Naive B cell (primary cell): ENCODE data around the gene ASGR1. TPM values are rescaled to one million over a fixed set of nuclear protein-coding genes. Genes with fewer than 3 reads are reported as not detected.
A peak's percentile ranks its signal among the peaks of the same experiment; 100 is the strongest.

Source experiments
- ATAC-seq, 2 donors: fragments of 150-1000 bp; cut with Tn5 transposase; 2 replicates each; pipeline ENCODE4 v1.10.0; 2021; ENCODE audit warnings: low read depth in 2 of 2, mild to moderate bottlenecking in 2 of 2, moderate library complexity in 2 of 2
- DNase-seq: peaks from one replicate; pipeline ENCODE4 v3.0.0; 2022
- H3K27ac Mint-ChIP-seq, 6 donors: one replicate each; pipeline ENCODE4 v1.8.0; 2020 to 2022; ENCODE audit warnings: mild to moderate bottlenecking in 6 of 6, mixed read lengths in 6 of 6, moderate library complexity in 5 of 6, inconsistent platforms in 2 of 6
- H3K27me3 Mint-ChIP-seq, 3 donors: one replicate each; pipeline ENCODE4 v1.8.0; 2021 to 2022; ENCODE audit warnings: mixed read lengths in 3 of 3, mild to moderate bottlenecking in 1 of 3
- H3K36me3 Mint-ChIP-seq, 2 donors: one replicate each; pipeline ENCODE4 v1.8.0; 2020 to 2022; ENCODE audit warnings: mixed read lengths in 2 of 2, inconsistent platforms in 1 of 2, mild to moderate bottlenecking in 1 of 2
- H3K4me1 Mint-ChIP-seq, 3 donors: one replicate each; pipeline ENCODE4 v1.8.0; 2020 to 2022; ENCODE audit warnings: mixed read lengths in 3 of 3, inconsistent platforms in 1 of 3, mild to moderate bottlenecking in 1 of 3, moderate library complexity in 1 of 3
- H3K4me3 Mint-ChIP-seq, 8 donors: one replicate each; pipeline ENCODE4 v1.8.0; 2020 to 2022; ENCODE audit warnings: mild to moderate bottlenecking in 8 of 8, mixed read lengths in 8 of 8, moderate library complexity in 8 of 8, inconsistent platforms in 2 of 8
- H3K9me3 Mint-ChIP-seq, 7 donors: one replicate each; pipeline ENCODE4 v1.8.0; 2020 to 2022; ENCODE audit warnings: mixed read lengths in 7 of 7, mild to moderate bottlenecking in 5 of 7, inconsistent platforms in 2 of 7, moderate library complexity in 1 of 7
- polyA plus RNA-seq, 6 donors: library from polyadenylated mRNA; unstranded; fragments of 300-500 nt; fragmentation: Illumina TruSeq; gene quantifications; one replicate each; pipeline ENCODE4 v1.2.3, GENCODE V29; 2021; ENCODE audit warnings: low read depth in 6 of 6

ASGR1 gene
- polyA plus RNA-seq, 6 donors from 2014 or later: 0.19 TPM; not detected in 5

DNA sequence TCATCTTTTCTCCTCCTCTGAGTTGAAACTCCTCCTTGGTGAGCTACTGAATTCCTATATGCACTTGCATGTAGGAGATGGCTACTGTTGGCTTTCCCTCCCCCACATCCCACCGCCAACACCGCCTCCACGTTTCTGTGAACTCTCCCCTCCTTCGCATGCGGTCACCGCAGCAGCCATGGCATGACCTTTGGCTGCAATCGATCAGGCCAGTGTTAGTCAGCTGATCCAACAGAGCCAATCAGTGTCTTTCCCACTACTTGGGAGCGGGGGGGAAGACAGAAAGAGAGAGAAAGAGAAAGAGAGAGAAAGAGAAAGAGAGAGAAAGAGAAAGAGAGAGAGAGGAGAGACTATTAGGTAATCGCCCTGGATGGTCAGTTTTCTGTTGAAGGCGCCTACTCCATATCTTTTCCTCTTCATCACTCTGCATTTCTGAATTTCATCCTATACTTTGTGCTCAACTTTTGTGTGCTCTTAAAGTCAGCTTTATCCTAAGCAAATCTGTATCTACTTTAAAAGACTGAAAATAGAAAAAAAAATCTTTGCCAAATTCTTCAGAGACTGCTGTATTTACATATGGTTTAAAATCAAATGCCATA, 22.7 kb downstream of the ASGR1 start:
- Mint-ChIP-seq H3K9me3 (no peaks in the 10 kb centered on the region), H3K4me1 (no peaks in the 10 kb centered on the region), H3K27ac (no peak overlapping the region), H3K27me3 (peaks cover 34 to 44% (median 42%) of the 10 kb centered on the region in 3 donors), H3K4me3 (no peak overlapping the region), H3K36me3 (no peaks in the 10 kb centered on the region)
- no peak for DNase-seq
- no peak for ATAC-seq

GRCh38 chr17:7147772-7148171, 31.4 kb downstream of the ASGR1 start:
- no peak for DNase-seq
- no peak overlapping the region for H3K4me3 Mint-ChIP-seq
- H3K36me3 Mint-ChIP-seq: no peaks in the 10 kb centered on the region
- H3K27me3 Mint-ChIP-seq: peaks cover 0 to 7% (median 4%) of the 10 kb centered on the region in 3 donors
- H3K9me3 Mint-ChIP-seq: no peaks in the 10 kb centered on the region
- H3K4me1 Mint-ChIP-seq: no peaks in the 10 kb centered on the region
- no peak overlapping the region for H3K27ac Mint-ChIP-seq
- ATAC-seq: no peak

- no peaks in the 10 kb centered on the region for H3K4me1 Mint-ChIP-seq
- no peak overlapping the region for H3K27ac Mint-ChIP-seq
- DNase-seq: no peak
- no peaks in the 10 kb centered on the region for H3K36me3 Mint-ChIP-seq
- peaks cover 8 to 11% (median 10%) of the 10 kb centered on the region in 3 donors for H3K27me3 Mint-ChIP-seq
- no peak overlapping the region for H3K4me3 Mint-ChIP-seq
- no peak for ATAC-seq
- no peaks in the 10 kb centered on the region for H3K9me3 Mint-ChIP-seq
Observed at GRCh38 chr17:7146115-7146514, 33.1 kb downstream of the ASGR1 start.

GRCh38 chr17:7144213-7144612, 35.0 kb downstream of the ASGR1 start:
- Mint-ChIP-seq H3K4me1 (no peaks in the 10 kb centered on the region), H3K9me3 (no peaks in the 10 kb centered on the region), H3K27me3 (peaks cover 12 to 17% (median 16%) of the 10 kb centered on the region in 3 donors), H3K36me3 (no peaks in the 10 kb centered on the region), H3K4me3 (no peak overlapping the region), H3K27ac (no peak overlapping the region)
- no peak for ATAC-seq
- DNase-seq: no peak

GRCh38 chr17:7141824-7142223, 37.3 kb downstream of the ASGR1 start:
- no peak overlapping the region for H3K4me3 Mint-ChIP-seq
- H3K36me3 Mint-ChIP-seq: no peaks in the 10 kb centered on the region
- H3K27ac Mint-ChIP-seq: no peak overlapping the region
- DNase-seq (no peak), ATAC-seq (no peak)
- peaks cover 12 to 35% (median 21%) of the 10 kb centered on the region in 3 donors for H3K27me3 Mint-ChIP-seq
- H3K9me3 Mint-ChIP-seq: no peaks in the 10 kb centered on the region
- no peaks in the 10 kb centered on the region for H3K4me1 Mint-ChIP-seq

GRCh38 chr17:7139400-7139799, 39.8 kb downstream of the ASGR1 start:
- Mint-ChIP-seq H3K4me3 (no peak overlapping the region), H3K27ac (no peak overlapping the region), H3K27me3 (peaks cover 19 to 35% (median 21%) of the 10 kb centered on the region in 3 donors), H3K4me1 (peaks cover 0 to 3% (median 0%) of the 10 kb centered on the region in 3 donors), H3K9me3 (no peaks in the 10 kb centered on the region), H3K36me3 (no peaks in the 10 kb centered on the region)
- no peak for ATAC-seq
- DNase-seq: no peak

GRCh38 chr17:7138800-7139381, 40.3 kb downstream of the ASGR1 start:
- ATAC-seq (no peak), DNase-seq (no peak)
- H3K4me1 Mint-ChIP-seq: peaks cover 0 to 3% (median 0%) of the 10 kb centered on the region in 3 donors
- no peaks in the 10 kb centered on the region for H3K36me3 Mint-ChIP-seq
- peaks cover 19 to 35% (median 21%) of the 10 kb centered on the region in 3 donors for H3K27me3 Mint-ChIP-seq
- H3K9me3 Mint-ChIP-seq: no peaks in the 10 kb centered on the region
- H3K27ac Mint-ChIP-seq: no peak overlapping the region
- no peak overlapping the region for H3K4me3 Mint-ChIP-seq

DNA sequence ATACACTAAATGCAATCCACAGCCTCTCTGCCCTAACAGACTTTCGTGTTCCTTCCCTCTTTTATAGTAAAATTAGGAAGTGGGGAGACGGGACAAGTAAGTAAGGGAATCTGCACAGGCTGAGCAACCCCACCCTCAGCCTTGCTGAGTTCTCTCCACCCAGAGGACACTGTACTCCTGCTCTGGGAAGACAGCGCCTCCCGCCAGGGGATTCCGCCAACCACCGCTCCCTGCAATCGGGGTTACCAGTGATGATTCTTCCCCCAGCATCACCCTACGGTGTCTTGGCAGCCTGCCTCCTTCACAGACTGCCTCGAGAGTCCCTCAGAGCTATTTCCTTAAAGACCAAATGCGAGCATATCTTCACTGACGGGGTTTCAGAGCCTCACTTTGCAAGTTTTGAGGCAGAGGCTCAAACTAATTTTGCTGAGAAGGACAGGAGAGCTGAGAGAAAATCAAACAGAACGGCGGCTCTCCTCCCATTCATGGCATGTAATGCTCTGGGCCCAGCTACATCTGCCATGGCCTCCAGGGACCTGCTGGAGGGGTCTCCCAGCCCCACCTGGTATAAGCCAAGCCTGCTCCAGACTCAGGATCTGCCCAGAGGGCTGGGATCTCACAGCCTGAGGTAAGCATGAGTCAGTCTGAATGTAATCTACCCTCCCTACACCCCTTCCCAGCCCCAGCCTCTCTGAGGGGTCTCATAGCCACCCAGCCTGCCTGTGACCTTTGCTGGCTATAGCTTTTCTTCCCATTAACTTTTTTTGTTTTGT, 41.8 kb downstream of the ASGR1 start:
- Mint-ChIP-seq H3K36me3 (no peaks in the 10 kb centered on the region), H3K4me3 (no peak overlapping the region), H3K27me3 (peaks cover 19 to 39% (median 19%) of the 10 kb centered on the region in 3 donors), H3K27ac (no peak overlapping the region), H3K4me1 (peaks cover 12 to 15% (median 14%) of the 10 kb centered on the region in 3 donors), H3K9me3 (no peaks in the 10 kb centered on the region)
- no peak for ATAC-seq
- no peak for DNase-seq

DNA sequence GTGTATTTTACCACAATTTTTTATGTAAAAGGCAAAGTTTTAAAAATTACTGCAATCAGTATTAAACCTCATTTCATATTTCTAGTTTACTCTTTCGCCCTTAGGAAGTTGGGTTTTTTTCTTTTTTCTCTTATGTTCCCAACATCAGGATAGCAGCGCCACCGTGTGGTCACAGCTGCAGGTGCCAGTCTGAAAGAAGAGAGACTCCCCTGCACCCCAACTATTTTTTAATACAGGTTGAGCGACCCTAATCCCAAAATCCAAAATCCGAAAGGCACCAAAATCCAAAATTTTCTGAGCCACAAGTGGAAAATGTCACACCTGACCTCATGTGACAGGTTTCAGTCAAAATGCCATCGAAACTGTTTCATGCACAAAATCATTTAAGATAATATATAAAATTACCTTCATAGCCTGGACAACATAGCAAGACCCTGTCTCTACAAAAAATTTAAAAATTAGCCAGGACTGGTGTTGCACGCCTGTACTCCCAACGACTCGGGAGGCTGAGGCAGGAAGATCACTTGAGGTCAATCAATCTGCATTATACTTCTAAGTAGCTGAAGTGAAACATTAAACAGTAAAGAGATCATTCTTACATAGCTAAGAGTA, 42.8 kb downstream of the ASGR1 start:
- peak overlapping the region in 3 of 6 donors; percentile 32 to 81 (median 68) for H3K27ac Mint-ChIP-seq
- H3K4me3 Mint-ChIP-seq: peak overlapping the region in 1 of 8 donors; percentile 57

DNA sequence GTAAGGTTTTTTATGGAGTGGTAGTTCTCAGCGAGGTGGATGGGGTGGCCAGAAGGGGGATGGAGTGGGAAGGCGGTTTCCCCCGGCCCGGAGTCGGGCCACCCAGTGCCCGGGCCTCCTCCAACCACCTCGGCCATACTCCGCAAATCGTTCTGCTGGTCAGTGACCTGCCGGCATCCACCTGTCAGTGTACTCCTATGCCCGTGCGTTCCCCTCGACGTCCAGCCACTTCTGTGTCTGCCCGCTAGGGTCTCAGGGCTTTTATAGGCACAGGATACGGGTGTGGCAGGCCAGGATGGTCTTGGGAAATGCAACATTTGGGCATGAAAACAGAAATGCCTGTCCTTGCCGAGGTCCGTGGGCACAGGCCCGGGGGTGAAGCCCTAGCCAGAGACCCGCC, 45.3 kb downstream of the ASGR1 start:
- ATAC-seq (no peak), DNase-seq (no peak)
- H3K36me3 Mint-ChIP-seq: no peaks in the 10 kb centered on the region
- peaks cover 2 to 20% (median 7%) of the 10 kb centered on the region in 3 donors for H3K27me3 Mint-ChIP-seq
- peak overlapping the region in 5 of 8 donors; percentile 53 to 91 (median 82) for H3K4me3 Mint-ChIP-seq
- H3K4me1 Mint-ChIP-seq: peaks cover 30 to 43% (median 35%) of the 10 kb centered on the region in 3 donors
- peak overlapping the region; percentile 97 to 99 (median 98) for H3K27ac Mint-ChIP-seq
- no peaks in the 10 kb centered on the region for H3K9me3 Mint-ChIP-seq

More for the DNA sequence above, 42.8 kb downstream of the ASGR1 start:
- ATAC-seq (no peak), DNase-seq (peak; percentile 67)
- Mint-ChIP-seq H3K9me3 (no peaks in the 10 kb centered on the region), H3K36me3 (no peaks in the 10 kb centered on the region), H3K27me3 (peaks cover 10 to 32% (median 13%) of the 10 kb centered on the region in 3 donors), H3K4me1 (peaks cover 18 to 24% (median 22%) of the 10 kb centered on the region in 3 donors)

DNA sequence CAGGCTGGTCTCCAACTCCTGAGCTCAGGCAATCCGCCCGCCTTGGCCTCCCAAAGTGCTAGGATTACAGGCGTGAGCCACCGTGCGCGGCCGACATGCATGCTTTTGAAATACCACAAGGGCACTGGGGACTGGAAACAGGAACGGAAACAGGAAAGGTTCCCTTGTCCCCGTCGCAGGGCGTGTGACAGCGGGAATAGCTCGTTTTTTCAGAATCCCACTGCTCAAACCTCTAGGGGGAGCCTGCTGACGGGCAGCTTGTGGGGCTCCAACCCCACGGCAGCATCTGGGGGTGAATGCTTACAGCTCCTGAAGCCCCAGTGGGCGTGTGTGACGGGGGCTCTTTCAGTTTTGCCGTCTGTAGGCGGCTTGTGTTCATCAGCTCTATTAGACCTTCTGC, 45.7 kb downstream of the ASGR1 start:
- no peaks in the 10 kb centered on the region for H3K36me3 Mint-ChIP-seq
- peak overlapping the region; percentile 97 to 99 (median 98) for H3K27ac Mint-ChIP-seq
- ATAC-seq (peak; percentile 25 to 26), DNase-seq (peak; percentile 76)
- peaks cover 0 to 15% (median 7%) of the 10 kb centered on the region in 3 donors for H3K27me3 Mint-ChIP-seq
- peaks cover 30 to 43% (median 35%) of the 10 kb centered on the region in 3 donors for H3K4me1 Mint-ChIP-seq
- H3K9me3 Mint-ChIP-seq: no peaks in the 10 kb centered on the region
- peak overlapping the region; percentile 53 to 91 (median 80) for H3K4me3 Mint-ChIP-seq

DNA sequence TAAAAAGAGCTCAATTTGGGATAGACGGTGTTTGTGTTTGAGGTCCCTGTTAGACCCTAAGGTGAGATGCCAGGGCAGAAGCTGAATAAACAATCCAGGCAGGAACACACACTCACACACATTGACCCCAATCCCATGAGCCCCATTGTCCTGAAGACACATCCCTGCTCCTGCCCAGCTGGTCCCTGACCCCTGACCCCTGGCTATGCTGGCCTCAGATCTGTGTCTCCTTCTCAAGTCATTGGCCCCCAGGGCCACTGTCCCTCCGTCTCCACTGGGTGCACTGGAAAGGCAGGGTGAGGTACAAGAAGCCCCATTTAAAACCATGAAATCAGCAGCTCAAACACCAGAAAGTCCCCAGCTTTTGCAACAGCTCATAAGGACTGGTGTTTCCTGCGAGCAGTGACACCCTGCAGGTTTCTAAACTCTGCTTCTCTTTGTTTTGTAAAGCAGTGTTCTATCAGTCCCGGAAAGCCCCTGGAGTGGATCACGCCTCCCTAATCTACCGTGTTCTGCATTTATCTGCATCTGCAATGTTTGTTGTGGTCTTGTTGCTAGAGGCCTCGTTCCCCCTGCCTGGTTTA, 46.6 kb downstream of the ASGR1 start:
- ATAC-seq (peak; percentile 88 to 90), DNase-seq (peak; percentile 92)
- peak overlapping the region; percentile 34 to 92 (median 78) for H3K4me3 Mint-ChIP-seq
- peaks cover 0 to 11% (median 7%) of the 10 kb centered on the region in 3 donors for H3K27me3 Mint-ChIP-seq
- peaks cover 30 to 43% (median 35%) of the 10 kb centered on the region in 3 donors for H3K4me1 Mint-ChIP-seq
- H3K27ac Mint-ChIP-seq: peak overlapping the region; percentile 97 to 100 (median 100)
- H3K36me3 Mint-ChIP-seq: no peaks in the 10 kb centered on the region
- no peaks in the 10 kb centered on the region for H3K9me3 Mint-ChIP-seq

DNA sequence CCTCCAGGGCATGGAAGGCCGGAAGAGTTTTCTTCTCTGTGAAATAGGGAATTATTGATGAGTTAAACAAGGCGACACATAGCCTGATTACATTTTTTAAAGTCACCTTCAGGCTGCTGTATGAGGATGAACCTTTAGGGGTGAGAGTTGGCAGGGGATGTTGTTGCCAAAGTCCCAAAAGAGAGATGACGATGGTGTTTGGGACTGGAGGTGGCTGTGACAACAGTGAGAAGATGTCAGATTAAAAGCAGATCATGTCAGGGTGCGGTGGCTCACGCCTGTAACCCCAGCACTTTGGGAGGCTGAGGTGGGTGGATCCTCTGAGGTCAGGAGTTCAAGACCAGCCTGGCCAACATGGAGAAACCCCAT, 47.8 kb downstream of the ASGR1 start:
- peaks cover 0 to 11% (median 3%) of the 10 kb centered on the region in 3 donors for H3K27me3 Mint-ChIP-seq
- no peaks in the 10 kb centered on the region for H3K9me3 Mint-ChIP-seq
- no peaks in the 10 kb centered on the region for H3K36me3 Mint-ChIP-seq
- H3K27ac Mint-ChIP-seq: peak overlapping the region; percentile 94 to 100 (median 98)
- peaks cover 30 to 43% (median 35%) of the 10 kb centered on the region in 3 donors for H3K4me1 Mint-ChIP-seq
- peak overlapping the region; percentile 0 to 83 (median 40) for H3K4me3 Mint-ChIP-seq
- no peak for ATAC-seq
- DNase-seq: no peak
